OCI-LY7 (cell line): ENCODE measurements around the gene POLA1. TPM values are rescaled to one million over a fixed set of nuclear protein-coding genes. Genes with fewer than 3 reads are reported as not detected.

ENCODE experiments used
- BruUV-seq: library from RNA; stranded (reverse); fragments of 400-500 nt; replicated peaks from 2 replicates; lab custom pipeline; 2021; lab: Mats Ljungman, UMichigan
- CTCF ChIA-PET: fragments of 300-600 bp; sonication (Branson Sonifier 250); formaldehyde crosslinking; loops from one replicate; lab custom pipeline; 2022; ENCODE audit warnings: antibody characterized with exemption; ENCODE audit not compliant: unreplicated experiment; lab: Charles Lee
- POLR2A ChIA-PET: fragments of 300-600 bp; sonication (Branson Sonifier 250); formaldehyde crosslinking; loops from one replicate; lab custom pipeline; 2022; ENCODE audit warnings: antibody characterized with exemption; lab: Charles Lee
- DNase-seq: peaks from one replicate; pipeline ENCODE4 v3.0.0-alpha.2; 2015; ENCODE audit warnings: low spot score
- H2AFZ ChIP-seq: fragments of 200-600 bp; sonication (generic), shearing (Covaris generic); 2 replicates; pipeline ENCODE4 v1.6.1; 2014; ENCODE audit warnings: mild to moderate bottlenecking, antibody characterized with exemption, low read length, moderate library complexity
- H3K27ac ChIP-seq: fragments of 200-600 bp; sonication (generic); 2 replicates; pipeline ENCODE4 v1.5.1; 2014; ENCODE audit warnings: mixed run types, low read depth, mild to moderate bottlenecking, moderate library complexity, low read length, inconsistent platforms; ENCODE audit not compliant: poor library complexity, severe bottlenecking
- H3K36me3 ChIP-seq: fragments of 200-600 bp; sonication (generic); 2 replicates; pipeline ENCODE4 v1.6.1; 2014; ENCODE audit warnings: mild to moderate bottlenecking, antibody characterized with exemption, low read length, moderate library complexity, mixed read lengths; ENCODE audit not compliant: insufficient read depth
- H3K4me1 ChIP-seq: fragments of 200-600 bp; sonication (generic); 2 replicates; pipeline ENCODE4 v1.5.1; 2014; ENCODE audit warnings: mild to moderate bottlenecking, low read length; ENCODE audit not compliant: insufficient read depth, poor library complexity, severe bottlenecking
- H3K4me2 ChIP-seq: fragments of 200-600 bp; sonication (generic); 2 replicates; pipeline ENCODE4 v1.6.1; 2014; ENCODE audit warnings: mild to moderate bottlenecking, low read length
- H3K4me3 ChIP-seq: fragments of 200-600 bp; sonication (generic); 2 replicates; pipeline ENCODE4 v1.5.1; 2014; ENCODE audit warnings: mild to moderate bottlenecking, low read depth, low read length; ENCODE audit not compliant: poor library complexity, severe bottlenecking
- H3K79me2 ChIP-seq: fragments of 200-600 bp; sonication (generic); 2 replicates; pipeline ENCODE4 v1.6.1; 2016; ENCODE audit warnings: low read depth, mild to moderate bottlenecking, low read length, moderate library complexity, mixed read lengths; ENCODE audit not compliant: insufficient read depth
- H3K9me2 ChIP-seq: fragments of 200-600 bp; sonication (generic); 2 replicates; pipeline ENCODE4 v1.6.1; 2016; ENCODE audit warnings: mild to moderate bottlenecking, low read length, mixed read lengths; ENCODE audit not compliant: insufficient read depth
- H3K9me3 ChIP-seq: fragments of 200-600 bp; sonication (generic); 2 replicates; pipeline ENCODE4 v1.6.1; 2014; ENCODE audit warnings: mild to moderate bottlenecking, mixed run types, low read length, mixed read lengths
- H4K20me1 ChIP-seq: fragments of 200-600 bp; sonication (generic); 2 replicates; pipeline ENCODE4 v1.6.1; 2014; ENCODE audit warnings: mild to moderate bottlenecking, antibody characterized with exemption, low read length, moderate library complexity, mixed read lengths; ENCODE audit not compliant: insufficient read depth
- EZH2phosphoT487 ChIP-seq: fragments of 200-600 bp; sonication (generic); IDR thresholded peaks from 2 replicates; pipeline ENCODE4 v1.6.1; 2018; ENCODE audit warnings: low read depth, borderline replicate concordance, mild to moderate bottlenecking, mixed run types, antibody characterized with exemption, low read length, moderate library complexity, mixed read lengths
- intact Hi-C: fragments of 100-400 bp; cut with micrococcal nuclease; formaldehyde crosslinking; loops from one replicate; pipeline ENCODE4 v1.10.0; 2022; ENCODE audit not compliant: unreplicated experiment
- total RNA-seq, 2 experiments: library from RNA; depleted of rRNA in 1 of 2; stranded (reverse); fragments of >200 nt in 1 of 2; shearing (Covaris generic) in 1 of 2; gene quantifications; 2 replicates each; pipeline ENCODE4 v1.2.3, GENCODE V29; 2014 to 2022
- TF ChIP-seq, protein P1 (sequence below): fragments of 200-600 bp; sonication (generic); conservative IDR thresholded peaks from 2 replicates; pipeline ENCODE4 v1.5.1; 2014; ENCODE audit warnings: mild to moderate bottlenecking, antibody characterized with exemption, low read length, moderate library complexity, mixed read lengths

Gene POLA1
- total RNA-seq, 2 experiments from 2014 or later = 58.0 to 65.1 TPM

GRCh38 chrX:24720036-24720435 is 26.3 kb downstream of the POLA1 start:
- intact Hi-C loops = no loop called here
- ChIA-PET CTCF (no interaction called here), POLR2A (no interaction called here)
- Histone ChIP-seq H2AFZ (no peak overlapping the region), H3K36me3 (peaks cover 99% of the 10 kb centered on the region), H3K9me3 (no peaks in the 10 kb centered on the region), H3K27ac (no peak overlapping the region), H3K4me1 (peaks cover 10% of the 10 kb centered on the region), H3K79me2 (no peaks in the 10 kb centered on the region), H3K4me2 (no peak overlapping the region), H4K20me1 (no peaks in the 10 kb centered on the region), H3K9me2 (no peaks in the 10 kb centered on the region), H3K4me3 (no peak overlapping the region)
- no TSS peak for BruUV-seq
- no peak for DNase-seq
- TF ChIP-seq, protein P1, sequence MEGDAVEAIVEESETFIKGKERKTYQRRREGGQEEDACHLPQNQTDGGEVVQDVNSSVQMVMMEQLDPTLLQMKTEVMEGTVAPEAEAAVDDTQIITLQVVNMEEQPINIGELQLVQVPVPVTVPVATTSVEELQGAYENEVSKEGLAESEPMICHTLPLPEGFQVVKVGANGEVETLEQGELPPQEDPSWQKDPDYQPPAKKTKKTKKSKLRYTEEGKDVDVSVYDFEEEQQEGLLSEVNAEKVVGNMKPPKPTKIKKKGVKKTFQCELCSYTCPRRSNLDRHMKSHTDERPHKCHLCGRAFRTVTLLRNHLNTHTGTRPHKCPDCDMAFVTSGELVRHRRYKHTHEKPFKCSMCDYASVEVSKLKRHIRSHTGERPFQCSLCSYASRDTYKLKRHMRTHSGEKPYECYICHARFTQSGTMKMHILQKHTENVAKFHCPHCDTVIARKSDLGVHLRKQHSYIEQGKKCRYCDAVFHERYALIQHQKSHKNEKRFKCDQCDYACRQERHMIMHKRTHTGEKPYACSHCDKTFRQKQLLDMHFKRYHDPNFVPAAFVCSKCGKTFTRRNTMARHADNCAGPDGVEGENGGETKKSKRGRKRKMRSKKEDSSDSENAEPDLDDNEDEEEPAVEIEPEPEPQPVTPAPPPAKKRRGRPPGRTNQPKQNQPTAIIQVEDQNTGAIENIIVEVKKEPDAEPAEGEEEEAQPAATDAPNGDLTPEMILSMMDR = no peak
- TF ChIP-seq EZH2phosphoT487 = no peak

GRCh38 chrX:24728530-24728929 is 34.8 kb downstream of the POLA1 start:
- no peak for DNase-seq
- H2AFZ ChIP-seq = no peak overlapping the region
- H3K4me1 ChIP-seq = no peaks in the 10 kb centered on the region
- no peaks in the 10 kb centered on the region for H3K9me2 ChIP-seq
- H3K9me3 ChIP-seq = no peaks in the 10 kb centered on the region
- no peak for TF ChIP-seq EZH2phosphoT487
- TF ChIP-seq, protein P1 = no peak
- no TSS peak for BruUV-seq
- H3K4me2 ChIP-seq = no peak overlapping the region
- H3K27ac ChIP-seq = no peak overlapping the region
- H4K20me1 ChIP-seq = no peaks in the 10 kb centered on the region
- CTCF ChIA-PET = no interaction called here
- intact Hi-C loops = no loop called here
- peaks cover 89% of the 10 kb centered on the region for H3K36me3 ChIP-seq
- POLR2A ChIA-PET = no interaction called here
- no peaks in the 10 kb centered on the region for H3K79me2 ChIP-seq
- no peak overlapping the region for H3K4me3 ChIP-seq

- no peak for DNase-seq
- no peak overlapping the region for H3K27ac ChIP-seq
- intact Hi-C loops = no loop called here
- no peaks in the 10 kb centered on the region for H4K20me1 ChIP-seq
- no peaks in the 10 kb centered on the region for H3K9me2 ChIP-seq
- ChIA-PET CTCF (no interaction called here), POLR2A (interaction anchor here (0.7 to 0.9 kb wide), 2 partner anchors 11 to 66 kb away, joined by 3 read pairs; no protein-coding TSS in a partner anchor)
- no peak overlapping the region for H3K4me2 ChIP-seq
- no TSS peak for BruUV-seq
- no peaks in the 10 kb centered on the region for H3K79me2 ChIP-seq
- H3K4me1 ChIP-seq = no peaks in the 10 kb centered on the region
- H2AFZ ChIP-seq = no peak overlapping the region
- TF ChIP-seq, protein P1 = no peak
- TF ChIP-seq EZH2phosphoT487 = no peak
- H3K9me3 ChIP-seq = no peaks in the 10 kb centered on the region
- no peak overlapping the region for H3K4me3 ChIP-seq
- peaks cover 87% of the 10 kb centered on the region for H3K36me3 ChIP-seq
Observed at GRCh38 chrX:24732766-24733500, 39.2 kb downstream of the POLA1 start.
